HG03457 (cell line): ENCODE measurements around the gene LRCOL1.
"Not testable (repeated sequence)": the region's sequence is repeated elsewhere in the genome, so short reads cannot be mapped to it uniquely, and the experiment has no call there.

Source experiments
- ATAC-seq: cut with Tn5 transposase; IDR thresholded peaks from one replicate; pipeline ENCODE4 v1.9.1; 2021; ENCODE audit warnings: moderate number of reproducible peaks; ENCODE audit not compliant: unreplicated experiment

The LRCOL1 gene

GRCh38 chr12:132603240-132604150 is 6.9 kb downstream of the LRCOL1 start:
- ATAC-seq, result no peak

DNA sequence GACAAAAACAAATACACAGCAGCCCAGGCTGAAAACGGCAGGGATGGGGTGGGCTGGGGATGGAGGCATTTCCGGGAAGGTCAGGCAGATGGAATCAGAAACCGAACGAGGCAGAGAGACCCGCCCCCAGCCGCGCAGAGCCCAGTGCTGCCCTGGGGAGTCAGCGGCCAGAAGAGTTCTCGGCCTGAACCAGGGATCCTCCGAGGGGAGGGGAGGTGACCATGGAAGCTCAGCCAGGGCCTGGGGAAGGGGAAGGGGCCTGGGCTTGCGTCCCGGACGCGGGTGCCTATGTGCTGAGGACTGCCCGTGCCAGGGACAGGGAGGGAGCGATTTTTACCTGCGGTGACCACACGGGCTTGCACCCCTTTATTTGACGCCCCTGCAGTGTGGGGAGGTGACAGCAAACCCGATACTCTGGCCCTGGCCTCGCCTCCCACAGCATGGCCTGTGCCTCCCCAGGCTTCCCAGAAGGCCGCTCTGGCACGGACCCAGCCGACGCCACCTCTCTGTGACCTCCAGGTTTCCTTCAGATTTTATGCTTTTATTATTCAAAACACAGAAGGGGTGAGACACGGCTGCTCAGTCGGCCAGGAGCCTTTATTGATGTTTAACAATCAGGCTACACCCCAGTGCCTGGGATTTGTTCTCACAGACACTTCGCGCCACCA is 7.7 kb downstream of the LRCOL1 start:
- ATAC-seq, result no peak

DNA sequence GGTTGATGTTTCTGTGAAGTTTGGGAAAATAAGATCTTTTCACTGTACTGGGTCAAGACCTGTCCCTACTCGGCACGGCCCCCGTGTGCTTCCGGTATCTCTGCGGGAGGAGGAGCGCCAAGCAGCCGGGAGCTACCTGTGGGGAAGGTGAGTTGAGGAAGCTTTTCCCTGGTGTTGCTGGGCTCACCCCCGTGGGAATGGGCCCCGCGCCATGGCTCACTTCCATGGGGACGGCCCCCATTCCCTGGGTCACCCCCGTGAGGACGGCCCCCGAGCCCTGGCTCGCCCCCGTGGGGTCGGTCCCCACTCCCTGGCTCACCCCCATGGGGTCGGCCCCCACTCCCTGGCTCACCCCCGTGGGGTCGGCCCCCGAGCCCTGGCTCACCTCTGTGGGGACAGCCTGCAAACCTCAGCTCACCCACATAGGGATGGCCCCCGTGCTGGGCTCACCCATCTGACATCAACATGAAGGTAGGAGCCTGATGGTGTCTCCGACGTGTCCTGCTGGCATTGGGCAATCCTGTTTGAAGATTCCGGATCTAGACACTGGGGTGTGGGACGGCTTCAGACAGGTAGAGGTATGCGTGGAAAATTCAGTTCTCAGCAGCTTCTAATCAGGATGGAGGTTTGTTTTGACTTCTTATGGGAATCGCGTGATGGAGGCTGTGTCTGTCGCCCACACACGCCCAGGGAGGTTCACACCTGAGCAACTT is 9.1 kb downstream of the LRCOL1 start:
- ATAC-seq, result no peak

GRCh38 chr12:132600048-132601032 is 10.0 kb downstream of the LRCOL1 start:
- no peak for ATAC-seq

DNA sequence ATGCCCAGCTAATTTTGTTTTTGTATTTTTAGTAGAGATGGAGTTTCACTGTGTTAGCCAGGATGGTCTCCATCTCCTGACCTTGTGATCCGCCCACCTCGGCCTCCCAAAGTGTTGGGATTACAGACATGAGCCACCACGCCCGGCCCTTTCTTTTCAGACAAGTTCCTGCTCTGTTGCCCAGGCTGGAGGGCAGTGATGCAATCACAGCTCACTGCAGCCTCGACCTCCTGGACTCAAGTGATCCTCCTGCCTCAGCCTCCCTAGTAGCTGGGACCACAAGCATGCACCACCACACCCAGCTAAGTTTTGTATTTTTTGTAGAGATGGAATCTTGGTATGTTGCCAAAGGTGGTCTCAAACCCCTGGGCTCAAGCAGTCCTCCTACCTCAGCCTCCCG is 10.9 kb downstream of the LRCOL1 start:
- not testable (repeated sequence) for ATAC-seq

- no peak for ATAC-seq
Observed at GRCh38 chr12:132597333-132598316, 12.8 kb downstream of the LRCOL1 start.

- no peak for ATAC-seq
Observed at GRCh38 chr12:132596016-132596415, 14.4 kb downstream of the LRCOL1 start.

DNA sequence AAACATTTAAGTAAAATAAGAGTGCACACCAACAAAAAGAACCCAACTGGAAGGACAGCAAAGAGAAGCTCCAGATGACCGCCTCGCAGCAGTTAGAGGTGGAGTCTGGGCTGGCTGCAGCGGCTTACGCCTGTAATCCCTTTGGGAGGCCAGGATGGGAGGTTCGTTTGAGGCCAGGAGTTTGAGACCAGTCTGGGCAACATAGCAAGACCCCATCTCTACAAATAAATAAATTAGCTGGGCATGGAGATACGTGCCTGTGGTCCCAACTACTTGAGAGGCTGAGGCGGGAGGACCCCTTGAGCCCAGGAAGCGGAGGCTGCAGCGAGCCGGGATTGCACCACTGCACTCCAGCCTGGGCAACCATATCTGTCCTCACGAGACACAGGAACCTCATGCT is 15.2 kb downstream of the LRCOL1 start:
- ATAC-seq, result no peak

DNA sequence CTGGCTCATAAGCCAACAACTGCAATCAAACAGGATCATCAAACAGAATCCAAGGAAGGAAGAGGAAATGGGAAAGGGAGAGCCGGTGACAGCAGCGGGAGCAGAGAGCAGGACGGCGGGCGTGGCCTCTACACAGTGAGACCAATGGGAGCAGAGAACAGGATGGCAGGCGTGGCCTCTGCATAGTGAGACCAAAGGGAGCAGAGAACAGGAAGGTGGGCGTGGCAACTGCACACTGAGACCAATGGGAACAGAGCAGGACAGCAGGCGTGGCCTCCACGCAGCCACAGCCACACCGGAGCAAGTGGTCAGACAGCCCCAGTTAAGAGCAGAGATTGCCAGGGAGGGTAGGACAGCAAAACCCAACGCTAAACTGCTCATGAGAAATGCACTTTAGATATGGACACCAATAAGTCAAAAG is 16.4 kb downstream of the LRCOL1 start:
- no peak for ATAC-seq

DNA sequence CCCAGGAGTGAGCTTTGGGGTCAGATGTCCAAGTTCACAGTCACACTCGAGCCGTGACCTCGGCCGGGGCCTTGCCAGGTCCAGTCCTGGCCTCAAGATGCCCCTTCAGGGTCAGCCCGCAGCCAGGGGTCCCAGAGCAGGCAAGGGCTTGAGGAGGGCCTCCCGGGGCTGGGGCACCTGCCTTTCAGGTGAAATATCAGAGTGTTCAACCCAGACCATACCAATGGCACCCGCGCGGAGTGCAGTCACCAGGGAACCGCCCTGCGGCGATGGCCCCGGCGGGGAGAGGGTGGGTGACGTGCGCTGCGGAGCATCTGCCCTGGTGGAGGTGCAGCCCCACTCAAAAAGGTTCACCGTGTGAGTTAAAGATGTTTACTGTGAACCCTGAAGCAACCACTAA is 16.9 kb downstream of the LRCOL1 start:
- ATAC-seq, result no peak

- ATAC-seq, result no peak
Observed at GRCh38 chr12:132593071-132593470, 17.3 kb downstream of the LRCOL1 start.

DNA sequence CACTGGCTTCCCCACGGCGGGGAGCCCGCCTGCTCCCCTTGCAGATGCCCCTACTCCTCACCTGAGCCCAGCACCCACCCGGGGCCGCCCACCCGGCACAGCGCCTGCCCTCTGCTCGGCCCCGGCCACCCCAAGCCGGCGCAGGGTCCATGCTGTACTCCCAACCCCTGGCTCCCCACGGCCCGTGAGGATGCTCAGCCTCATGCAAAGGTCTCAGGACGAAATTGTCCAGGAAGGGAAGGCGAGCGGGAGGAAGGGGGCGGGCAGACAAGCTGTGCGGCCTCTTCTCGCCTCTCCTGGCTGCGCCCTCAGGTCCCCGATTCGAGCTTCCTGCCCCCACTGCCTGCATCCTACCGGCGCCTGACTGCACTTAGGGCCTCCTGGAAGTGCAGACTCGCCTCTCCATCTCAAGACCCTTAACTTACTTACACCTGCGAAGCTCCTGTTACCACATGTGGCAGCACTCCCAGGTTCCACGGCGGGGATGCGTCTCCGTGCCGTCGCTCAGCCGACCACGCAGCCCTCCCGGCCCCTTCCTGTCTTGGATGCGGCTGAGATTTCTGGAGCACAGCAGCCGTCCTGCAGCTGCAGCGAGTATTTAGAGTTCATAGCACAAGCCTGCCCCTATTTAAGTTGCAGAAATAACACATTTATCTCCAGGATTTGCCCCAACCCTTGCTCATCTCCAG is 18.0 kb downstream of the LRCOL1 start:
- ATAC-seq, result no peak

DNA sequence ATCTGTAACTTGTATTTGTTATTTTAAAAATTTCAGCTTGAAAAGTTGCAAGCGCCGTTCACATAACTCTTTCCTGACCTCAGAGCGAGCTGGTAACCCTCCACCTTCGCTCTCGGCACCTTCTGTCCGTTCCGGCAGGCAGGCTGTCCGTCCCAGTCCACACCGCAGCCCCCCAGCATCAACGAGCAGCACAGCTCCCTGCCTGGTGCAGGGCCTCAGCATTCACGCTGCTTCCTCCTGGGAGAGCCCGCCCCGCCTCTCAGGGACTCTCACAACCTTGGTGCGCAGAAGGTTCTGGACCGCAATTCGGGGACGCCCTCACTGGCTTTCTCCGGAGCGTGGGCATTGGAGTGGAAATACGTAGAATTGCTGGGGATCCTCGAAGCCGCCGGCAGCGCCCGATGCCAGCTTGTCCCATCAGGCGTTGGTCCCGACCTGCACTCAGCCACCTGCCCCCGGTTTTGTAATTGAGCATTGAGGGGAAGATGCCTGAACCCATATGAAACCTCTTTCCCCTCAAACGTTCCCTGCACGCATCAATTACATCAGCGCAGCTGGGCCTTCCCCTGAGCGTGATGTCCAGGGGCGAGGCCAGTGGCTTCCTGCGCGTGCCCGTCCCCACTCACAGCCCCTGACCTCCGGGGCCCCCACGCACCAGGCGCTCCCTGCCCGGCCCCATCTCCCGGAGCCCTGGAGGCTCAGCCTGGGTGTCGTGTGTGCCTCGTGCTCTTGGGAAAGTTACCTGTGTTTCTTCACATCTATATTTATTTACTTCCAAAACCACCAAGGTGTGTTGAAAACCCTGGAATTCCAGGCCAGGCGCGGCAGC is 19.1 kb downstream of the LRCOL1 start:
- no peak for ATAC-seq

GRCh38 chr12:132588821-132589669 is 21.3 kb downstream of the LRCOL1 start:
- no peak for ATAC-seq

GRCh38 chr12:132588319-132588718 is 22.1 kb downstream of the LRCOL1 start:
- ATAC-seq, result no peak

GRCh38 chr12:132587781-132588180 is 22.6 kb downstream of the LRCOL1 start:
- ATAC-seq, result no peak

GRCh38 chr12:132586929-132587328 is 23.5 kb downstream of the LRCOL1 start:
- ATAC-seq, result no peak
